Tibial artery (tissue), 4 donors: ENCODE results near the gene ARHGAP15.

Experiments used
- DNase-seq, 2 donors: peaks; one replicate each; pipeline ENCODE4 v3.0.0-alpha.2; 2019
- H3K27ac ChIP-seq, 2 donors: fragments of 200-600 bp; sonication (generic) in 1 of 2; 1 replicate in 1 of 2; 2 replicates in 1 of 2; pipeline ENCODE4 v1.5.1; 2018 to 2019; ENCODE audit warnings: mild to moderate bottlenecking in 1 of 2
- H3K27me3 ChIP-seq, 2 donors: fragments of 200-600 bp; sonication (generic) in 1 of 2; one replicate each; pipeline versions ENCODE4 v1.5.1 to v1.6.0; 2016 to 2019
- H3K36me3 ChIP-seq, 3 donors: fragments of 200-600 bp; sonication (generic) in 2 of 3; one replicate each; pipeline ENCODE4 v1.5.1; 2016 to 2019; ENCODE audit warnings: mild to moderate bottlenecking in 2 of 3
- H3K4me1 ChIP-seq, 4 donors: fragments of 200-600 bp; sonication (generic) in 2 of 4; 1 replicate in 3 of 4; 2 replicates in 1 of 4; pipeline ENCODE4 v1.5.1; 2016 to 2019
- H3K4me3 ChIP-seq, 2 donors: fragments of 200-600 bp; sonication (generic) in 1 of 2; 1 replicate in 1 of 2; 2 replicates in 1 of 2; pipeline ENCODE4 v1.5.1; 2018 to 2019; ENCODE audit warnings: mild to moderate bottlenecking in 2 of 2
- H3K9me3 ChIP-seq, 3 donors: fragments of 200-600 bp; sonication (generic) in 1 of 3; one replicate each; pipeline ENCODE4 v1.5.1; 2016 to 2019
- CTCF ChIP-seq, 2 experiments: fragments of 200-600 bp in 1 of 2; fragments of 450-650 bp in 1 of 2; IDR thresholded peaks; one replicate each; pipeline ENCODE4 v1.5.1; 2017 to 2019; ENCODE audit warnings: antibody characterized with exemption in 2 of 2, mild to moderate bottlenecking in 1 of 2, moderate library complexity in 1 of 2
- intact Hi-C: fragments of 100-400 bp; cut with DNase I; formaldehyde crosslinking; loops from one replicate; pipeline ENCODE4 v1.15.0; 2023; ENCODE audit warnings: low total_unique reads

Gene ARHGAP15

GRCh38 chr2:143674051-143674450, 544.8 kb downstream of the ARHGAP15 start:
- Histone ChIP-seq H3K36me3 (no peaks in the 10 kb centered on the region), H3K9me3 (no peaks in the 10 kb centered on the region), H3K27me3 (no peaks in the 10 kb centered on the region), H3K27ac (no peak overlapping the region), H3K4me1 (no peaks in the 10 kb centered on the region), H3K4me3 (no peak overlapping the region)
- intact Hi-C loops = no loop called here
- no peak for DNase-seq
- TF ChIP-seq CTCF (IDR thresholded peaks at IDR 0.05) = no peak

- no peaks in the 10 kb centered on the region for H3K27me3 ChIP-seq
- intact Hi-C loops = no loop called here
- TF ChIP-seq CTCF (IDR thresholded peaks at IDR 0.05) = no peak
- no peaks in the 10 kb centered on the region for H3K36me3 ChIP-seq
- DNase-seq = no peak
- H3K4me3 ChIP-seq = no peak overlapping the region
- H3K9me3 ChIP-seq = no peaks in the 10 kb centered on the region
- H3K4me1 ChIP-seq = no peaks in the 10 kb centered on the region
- H3K27ac ChIP-seq = no peak overlapping the region
Measured at GRCh38 chr2:143675021-143675420, 545.8 kb downstream of the ARHGAP15 start.

- Histone ChIP-seq H3K27ac (no peak overlapping the region), H3K27me3 (no peaks in the 10 kb centered on the region), H3K9me3 (no peaks in the 10 kb centered on the region), H3K36me3 (no peaks in the 10 kb centered on the region), H3K4me1 (no peaks in the 10 kb centered on the region), H3K4me3 (no peak overlapping the region)
- TF ChIP-seq CTCF (IDR thresholded peaks at IDR 0.05) = no peak
- DNase-seq = no peak
- intact Hi-C loops = no loop called here
Measured at GRCh38 chr2:143679617-143680016, 550.4 kb downstream of the ARHGAP15 start.

GRCh38 chr2:143680885-143681405, 551.7 kb downstream of the ARHGAP15 start:
- no peak for DNase-seq
- Histone ChIP-seq H3K27ac (no peak overlapping the region), H3K9me3 (no peaks in the 10 kb centered on the region), H3K4me1 (no peaks in the 10 kb centered on the region), H3K36me3 (no peaks in the 10 kb centered on the region), H3K4me3 (no peak overlapping the region), H3K27me3 (no peaks in the 10 kb centered on the region)
- TF ChIP-seq CTCF (IDR thresholded peaks at IDR 0.05) = no peak
- intact Hi-C loops = no loop called here

- Histone ChIP-seq H3K9me3 (no peaks in the 10 kb centered on the region), H3K27ac (no peak overlapping the region), H3K36me3 (no peaks in the 10 kb centered on the region), H3K27me3 (no peaks in the 10 kb centered on the region), H3K4me3 (no peak overlapping the region), H3K4me1 (no peaks in the 10 kb centered on the region)
- intact Hi-C loops = no loop called here
- DNase-seq = no peak
- TF ChIP-seq CTCF (IDR thresholded peaks at IDR 0.05) = no peak
Measured at GRCh38 chr2:143682436-143683055, 553.3 kb downstream of the ARHGAP15 start.

GRCh38 chr2:143683977-143684376, 554.8 kb downstream of the ARHGAP15 start:
- DNase-seq = no peak
- Histone ChIP-seq H3K4me3 (no peak overlapping the region), H3K4me1 (no peaks in the 10 kb centered on the region), H3K27ac (no peak overlapping the region), H3K27me3 (no peaks in the 10 kb centered on the region), H3K9me3 (no peaks in the 10 kb centered on the region), H3K36me3 (no peaks in the 10 kb centered on the region)
- no peak for TF ChIP-seq CTCF (IDR thresholded peaks at IDR 0.05)
- intact Hi-C loops = no loop called here
